Activated CD8-positive, alpha-beta memory T cell treated with anti-CD3 and anti-CD28 coated beads, Interleukin-2, amount 50 U/mL, for 24 hours (primary cell): ENCODE results near the gene MTA1.

Experiments used
- DNase-seq: peaks from one replicate; pipeline ENCODE4 v3.0.0-alpha.2; 2020; ENCODE audit errors: extremely low read depth

MTA1 gene

DNA sequence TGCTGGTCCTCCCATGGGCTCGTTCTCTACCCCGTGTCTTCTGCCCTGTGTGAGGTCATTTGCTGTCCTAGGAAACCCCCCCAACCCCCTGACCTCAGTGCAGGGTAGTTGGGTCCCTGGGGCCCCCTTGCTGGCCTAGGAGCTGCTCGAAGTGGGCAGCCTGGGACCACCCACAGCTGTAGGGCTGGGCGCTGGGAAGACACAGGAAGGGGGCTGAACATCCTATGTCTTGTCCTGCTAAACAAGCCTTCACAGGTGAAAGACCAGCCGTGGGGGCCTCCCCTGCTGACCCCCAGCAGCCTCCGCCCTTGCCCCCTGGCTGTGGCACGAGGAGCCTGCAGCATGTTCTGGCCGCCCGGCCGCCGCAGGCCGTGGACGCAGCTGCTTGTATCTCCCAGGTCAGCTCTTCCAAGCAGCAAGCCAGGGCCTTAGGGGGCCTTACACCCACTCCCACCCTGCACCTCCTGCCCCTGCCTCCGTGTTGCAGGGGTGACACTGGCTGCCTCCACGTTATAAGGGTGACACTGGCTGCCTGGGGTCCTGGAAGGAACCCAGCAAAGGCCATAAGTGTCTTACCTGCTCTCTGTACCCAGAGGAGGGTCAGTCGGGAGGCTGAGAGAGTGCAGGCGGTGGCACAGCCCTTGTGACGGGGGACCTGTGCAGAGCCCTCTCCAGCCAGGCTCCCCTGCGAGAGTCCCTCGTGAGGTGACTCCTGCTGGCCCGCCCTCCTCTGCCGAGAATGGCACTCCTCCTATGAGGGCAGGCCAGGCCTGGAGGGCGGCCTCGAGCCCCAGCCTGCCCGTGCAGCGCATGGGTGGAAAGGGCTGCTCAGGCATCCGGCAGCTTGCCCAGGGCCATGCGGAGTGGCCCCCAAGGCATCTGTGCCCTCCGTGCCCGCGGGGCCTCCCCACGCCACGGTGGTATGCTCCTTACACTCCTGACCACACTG is 32.8 kb upstream of the MTA1 start:
- no peak for DNase-seq

DNA sequence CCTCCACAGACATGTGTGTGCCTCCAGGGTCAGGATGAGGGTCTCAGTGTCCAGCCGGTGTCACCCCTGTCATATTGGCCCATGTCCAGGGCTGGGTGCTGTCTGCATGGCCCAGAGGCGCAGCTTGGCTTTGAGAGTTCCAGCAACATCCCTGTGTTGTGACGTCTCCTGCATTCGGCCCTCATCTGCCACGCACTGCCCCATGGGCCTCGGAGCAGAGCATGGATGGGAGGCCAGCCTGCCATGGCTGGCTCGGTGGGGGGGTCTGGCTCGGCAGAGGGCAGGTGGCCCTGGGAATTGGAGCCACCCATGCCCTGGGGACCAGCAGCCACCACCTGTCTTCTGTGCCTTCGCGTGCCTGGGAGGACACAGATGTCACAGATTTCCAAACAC is 32.1 kb upstream of the MTA1 start:
- DNase-seq: no peak

DNA sequence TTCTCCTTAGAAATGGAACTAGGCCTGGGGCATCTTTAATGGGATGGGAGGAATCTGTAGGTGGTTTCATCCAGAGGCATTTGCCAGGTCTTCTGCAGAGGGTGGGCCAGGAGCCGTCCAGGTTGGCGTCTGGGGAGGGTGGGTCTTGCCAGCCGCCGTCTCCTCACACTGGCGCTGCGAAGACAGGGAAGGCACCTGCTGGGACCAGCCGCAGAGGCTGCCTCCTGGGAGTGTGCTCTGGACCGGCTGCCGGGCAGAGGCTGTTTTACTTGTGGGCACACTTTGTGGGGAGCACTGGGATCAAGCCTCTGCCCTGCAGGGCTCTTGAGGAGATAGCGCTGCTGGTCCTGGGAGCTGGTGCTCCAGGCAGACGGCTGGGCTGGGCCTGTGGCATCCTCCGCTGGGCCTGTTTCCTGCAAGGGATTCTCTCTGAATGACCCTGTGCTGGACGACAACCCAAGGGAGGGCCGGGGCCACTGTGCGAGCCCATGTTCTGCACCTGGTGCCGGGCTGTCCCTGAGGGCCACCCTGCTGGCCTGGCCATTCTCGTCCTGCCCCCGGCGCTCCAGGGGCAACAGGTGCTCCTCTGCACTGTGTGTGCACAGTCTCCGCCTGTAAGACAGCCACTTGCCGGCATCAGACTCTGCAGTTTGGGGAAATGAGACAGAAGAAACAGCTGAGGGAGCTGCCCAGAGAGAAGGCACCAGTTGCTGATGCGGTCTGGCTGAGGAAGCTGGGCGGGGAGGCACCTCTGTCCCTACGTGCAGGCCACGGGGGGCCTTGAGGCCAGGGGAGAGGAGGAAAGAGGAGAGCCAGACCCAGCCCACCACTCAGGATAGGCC is 31.3 kb upstream of the MTA1 start:
- DNase-seq: no peak

DNA sequence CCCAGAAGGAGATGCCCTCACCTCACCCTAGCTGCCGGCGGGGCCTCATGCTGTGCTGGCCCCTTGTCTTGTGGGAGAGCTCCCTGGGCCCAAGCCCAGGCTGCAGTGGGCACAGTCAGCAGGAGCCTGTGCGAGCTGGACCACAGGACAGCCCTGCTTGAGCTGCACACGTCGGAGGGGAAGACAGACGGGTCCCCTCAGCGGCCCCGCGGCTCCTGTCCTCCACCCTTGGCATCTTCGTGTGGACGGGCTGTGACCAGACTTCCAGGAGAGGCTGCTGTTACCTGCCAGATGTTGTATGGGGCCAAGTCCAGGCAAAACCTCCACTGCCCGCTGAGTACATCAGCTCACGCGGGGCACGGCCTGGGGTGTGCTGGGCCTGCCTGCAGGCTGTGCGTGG is 30.7 kb upstream of the MTA1 start:
- no peak for DNase-seq

DNA sequence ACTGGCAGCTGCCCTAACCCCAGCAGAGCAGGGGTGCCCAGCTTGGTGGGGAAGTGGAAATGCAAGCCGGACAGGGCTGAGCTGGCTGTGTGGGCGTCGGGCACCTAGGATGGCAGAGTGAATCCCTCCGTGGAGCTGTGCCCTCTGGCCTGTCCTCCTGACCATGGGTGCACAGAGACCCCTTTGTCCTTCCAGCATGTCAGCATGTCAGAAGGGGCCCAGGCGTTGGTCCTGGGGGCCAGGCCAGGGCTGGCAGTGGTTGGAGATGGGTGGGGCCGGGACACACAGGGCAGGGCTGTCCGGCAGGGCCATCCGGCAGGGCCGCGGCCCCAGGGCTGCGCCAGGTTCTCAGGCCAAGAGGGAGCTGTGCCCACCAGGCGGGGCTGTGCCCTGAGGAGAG is 30.1 kb upstream of the MTA1 start:
- DNase-seq: no peak

DNA sequence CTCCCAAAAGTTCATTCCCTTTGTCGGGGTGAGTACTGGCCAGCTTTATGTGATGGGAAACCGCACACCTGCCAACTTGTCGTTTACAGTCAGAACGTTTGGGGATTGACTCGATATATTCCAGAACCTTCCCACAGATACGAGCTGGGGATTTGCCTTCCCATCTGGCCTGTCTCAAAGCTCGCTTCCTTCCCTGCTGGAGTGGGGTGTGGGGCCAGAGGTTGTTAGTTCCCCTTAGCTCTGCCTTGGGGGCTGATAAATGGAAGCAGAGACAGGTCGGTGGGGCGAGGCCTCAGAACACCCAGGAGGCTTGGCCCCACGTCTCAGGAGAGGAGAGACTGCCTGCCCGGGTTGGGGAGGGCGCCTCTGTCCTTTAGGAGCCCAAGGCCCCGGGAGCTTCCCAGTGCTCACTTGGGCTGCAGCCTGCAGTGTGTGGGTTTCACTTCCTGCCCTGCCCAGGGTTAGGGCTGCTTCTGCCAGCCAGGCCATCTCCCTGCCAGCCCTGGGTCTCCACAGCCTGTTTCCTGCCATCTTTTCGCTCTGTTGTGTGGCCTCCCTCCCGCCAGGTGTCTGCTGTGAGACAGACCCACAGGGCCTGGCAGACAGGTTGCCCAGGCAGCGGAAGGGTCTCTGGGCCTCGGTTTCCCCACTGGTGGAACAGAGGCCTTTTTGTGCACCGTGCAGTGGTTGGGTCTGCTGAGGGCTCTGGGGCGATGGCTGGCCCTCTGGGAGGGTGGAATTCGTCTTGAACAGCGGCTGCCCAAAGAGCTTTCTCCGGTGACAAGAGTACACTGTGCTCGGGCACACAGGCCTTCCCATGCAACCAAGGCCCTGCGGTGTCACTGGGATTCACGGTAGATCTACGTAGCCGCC is 29.4 kb upstream of the MTA1 start:
- DNase-seq: no peak

DNA sequence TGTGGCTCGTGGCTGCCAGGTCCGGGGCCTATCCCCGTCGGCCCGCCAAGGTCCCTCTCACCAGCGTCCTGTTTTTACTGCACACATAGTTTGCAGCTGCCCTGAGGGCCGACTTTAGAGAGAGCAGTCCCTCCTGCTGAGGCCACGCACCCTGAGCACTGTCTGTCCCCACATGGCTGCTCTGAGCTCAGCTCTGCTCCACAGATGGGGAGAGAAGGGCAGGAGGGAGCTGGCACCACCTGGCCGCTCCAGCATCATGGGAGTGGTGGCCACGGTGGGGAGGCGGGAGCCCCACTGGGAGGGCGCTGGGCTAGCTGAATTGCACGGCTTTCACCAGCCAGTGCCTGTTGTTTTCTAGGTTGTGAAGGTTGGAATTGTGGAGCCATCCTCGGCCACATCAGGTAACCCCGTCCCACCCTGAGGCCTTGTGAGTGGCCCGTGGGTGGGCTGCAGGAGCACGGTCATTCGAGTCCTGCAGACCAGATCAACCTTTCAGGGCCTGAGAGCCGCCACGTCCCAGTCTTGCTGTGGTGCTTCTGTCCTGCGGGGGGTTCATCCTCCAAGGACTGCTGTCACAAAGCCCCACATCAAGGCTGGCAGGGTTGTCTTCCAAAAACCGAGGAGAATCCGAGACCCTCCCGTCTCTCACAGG is 28.7 kb upstream of the MTA1 start:
- no peak for DNase-seq

DNA sequence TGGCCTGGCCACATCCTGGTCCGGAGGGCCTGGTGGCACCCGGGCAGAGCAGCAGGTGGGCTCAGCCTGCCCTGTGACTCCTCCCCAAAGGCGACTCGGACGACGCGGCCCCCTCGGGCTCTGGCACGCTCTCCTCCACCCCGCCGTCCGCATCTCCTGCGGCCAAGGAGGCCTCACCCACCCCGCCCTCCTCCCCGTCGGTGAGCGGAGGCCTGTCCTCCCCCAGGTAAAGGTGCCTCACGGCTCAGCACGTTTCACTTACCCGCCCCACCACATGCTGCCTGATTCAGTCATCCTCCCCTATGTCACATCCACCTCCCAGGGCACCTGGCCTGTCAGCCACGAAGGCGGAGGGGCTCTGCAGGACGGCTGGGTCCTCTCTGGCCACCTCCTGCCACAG is 28.1 kb upstream of the MTA1 start:
- no peak for DNase-seq

DNA sequence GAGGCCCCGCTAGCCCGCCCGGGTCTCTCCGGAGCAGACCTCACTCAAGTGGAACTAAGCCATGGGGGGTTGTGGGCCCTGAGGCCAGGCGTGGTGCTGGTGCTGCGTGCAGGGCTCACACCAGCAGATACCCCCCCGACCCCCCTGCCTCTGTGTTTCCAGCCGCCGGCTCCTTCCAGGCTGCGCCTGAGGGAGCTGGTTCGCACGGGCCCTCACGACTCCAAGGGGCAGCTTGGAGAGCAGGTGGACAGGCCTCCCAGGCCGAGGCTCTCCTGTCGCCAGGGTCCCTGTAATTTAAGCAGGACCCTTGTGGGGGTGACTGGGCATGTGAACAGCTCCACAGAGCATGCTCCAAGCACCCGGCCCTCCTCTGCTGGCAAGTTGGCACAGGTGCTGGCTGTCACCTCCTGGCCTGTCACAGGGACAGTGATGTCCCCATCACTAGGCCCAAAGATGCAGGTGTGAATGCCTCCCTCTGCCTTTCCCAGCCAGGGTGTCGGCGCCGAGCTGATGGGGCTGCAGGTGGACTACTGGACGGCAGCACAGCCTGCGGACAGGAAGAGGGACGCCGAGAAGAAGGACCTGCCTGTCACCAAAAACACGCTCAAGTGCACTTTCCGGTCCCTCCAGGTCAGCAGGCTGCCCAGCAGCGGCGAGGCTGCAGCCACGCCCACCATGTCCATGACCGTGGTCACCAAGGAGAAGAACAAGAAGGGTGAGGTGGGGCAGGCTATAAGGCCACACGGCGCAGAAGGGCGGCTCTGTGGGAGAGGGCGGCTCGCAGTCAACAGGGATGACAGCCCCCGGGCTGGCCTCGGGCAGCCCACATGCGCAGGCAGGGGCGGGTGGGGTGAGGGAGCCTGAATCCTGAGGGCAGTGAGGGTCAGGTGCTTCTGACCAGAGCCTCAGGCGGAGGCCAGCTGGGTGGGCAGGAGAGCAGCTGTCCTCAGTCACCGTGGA is 27.2 kb upstream of the MTA1 start:
- no peak for DNase-seq

DNA sequence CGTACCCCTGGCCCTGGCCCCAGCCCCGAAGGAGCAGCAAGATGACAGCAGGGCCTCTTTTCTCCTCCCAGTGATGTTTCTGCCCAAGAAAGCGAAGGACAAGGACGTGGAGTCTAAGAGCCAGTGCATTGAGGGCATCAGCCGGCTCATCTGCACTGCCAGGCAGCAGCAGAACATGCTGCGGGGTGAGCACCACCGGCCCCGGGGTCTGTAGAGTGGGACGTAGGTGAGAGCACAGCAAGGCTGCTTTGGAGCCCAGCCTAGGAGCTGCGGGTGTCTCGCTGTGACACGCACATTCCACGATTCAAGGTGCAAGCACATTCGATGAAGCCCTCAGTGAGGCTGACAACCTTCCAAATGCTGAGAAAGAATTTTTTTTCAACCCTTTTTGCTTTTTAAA is 26.5 kb upstream of the MTA1 start:
- no peak for DNase-seq

DNA sequence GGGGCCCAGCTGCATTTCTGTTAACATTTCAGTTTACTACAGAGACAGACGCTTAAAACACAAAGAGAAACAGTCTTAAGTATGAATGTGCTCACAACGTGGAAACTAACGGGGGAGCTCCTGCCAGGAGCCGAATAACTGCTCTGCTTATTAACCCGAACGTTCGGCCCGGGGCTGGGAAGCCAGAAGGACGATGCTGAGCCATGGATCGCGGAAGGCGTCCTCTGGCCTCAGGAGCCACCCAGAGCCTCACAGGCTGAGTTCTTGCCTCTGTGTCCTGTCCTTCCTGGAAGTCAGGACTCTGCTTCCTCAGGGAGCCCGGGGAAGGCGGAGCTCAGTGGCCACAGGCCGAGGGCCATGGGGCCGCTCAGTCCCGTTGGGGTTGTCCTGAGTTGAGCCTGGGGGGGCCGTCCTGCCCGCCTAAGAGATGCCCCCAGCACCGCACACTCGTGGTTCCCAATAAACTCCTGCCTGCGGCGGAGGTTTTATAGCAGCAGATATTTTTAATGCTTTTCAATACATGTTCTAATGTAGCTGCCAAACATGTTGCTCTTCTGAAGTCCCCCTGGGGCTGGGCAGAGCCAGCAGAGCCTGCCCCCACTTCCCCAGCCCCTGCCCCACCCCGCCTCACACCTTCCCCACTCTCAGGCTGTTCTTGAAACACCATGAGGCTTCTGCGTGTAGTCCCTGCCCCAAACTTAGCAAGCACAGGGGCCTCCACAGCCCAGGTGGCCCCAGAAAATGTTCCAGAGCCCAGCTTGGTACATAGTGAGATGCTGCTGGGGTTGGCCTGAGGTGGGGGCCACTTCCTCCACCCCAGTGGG is 24.7 kb upstream of the MTA1 start:
- no peak for DNase-seq

DNA sequence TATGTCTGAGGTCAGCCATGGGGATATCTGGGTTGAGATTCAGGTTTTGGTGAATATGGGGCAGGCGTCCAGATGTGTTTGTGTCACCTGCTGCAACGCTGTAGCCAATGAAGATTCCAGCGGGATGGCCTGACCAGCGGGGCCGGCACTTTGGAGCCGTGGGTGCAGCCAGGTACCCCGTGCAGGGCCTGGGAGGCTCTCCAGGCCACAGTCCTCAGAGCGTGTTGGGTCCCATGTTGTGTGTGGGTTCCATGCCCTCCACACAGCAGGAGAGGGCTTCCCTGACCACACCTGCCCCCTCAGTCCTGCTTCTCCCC is 24.1 kb upstream of the MTA1 start:
- DNase-seq: no peak

DNA sequence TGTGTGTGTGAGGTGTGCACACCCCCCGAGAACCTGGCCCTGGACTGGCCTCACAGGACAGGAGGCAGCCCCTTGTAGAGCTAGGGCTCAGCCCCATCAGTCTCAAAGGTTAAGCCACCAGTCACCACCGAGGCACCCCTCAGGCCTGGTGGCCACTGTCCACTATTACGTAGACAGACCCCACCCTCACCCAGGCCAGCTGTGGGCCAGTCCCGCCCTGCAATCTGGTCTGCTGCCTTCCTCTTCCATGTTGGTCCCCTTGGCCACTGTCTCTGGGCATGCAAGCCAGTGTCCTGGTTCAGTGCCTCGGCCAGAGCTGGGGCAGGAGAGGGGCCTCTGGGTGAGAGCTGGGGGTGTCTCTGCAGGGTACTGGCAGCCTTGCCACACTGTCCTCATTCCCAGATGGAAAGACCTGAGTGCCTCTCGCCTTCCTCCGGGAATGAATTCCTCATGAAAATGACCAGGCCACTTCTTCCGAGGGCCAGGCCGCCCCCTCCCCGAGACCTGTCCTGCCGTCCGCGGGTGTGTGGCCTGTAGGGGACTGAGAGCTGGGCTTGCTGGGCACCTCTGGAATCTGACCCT is 22.2 kb upstream of the MTA1 start:
- no peak for DNase-seq

DNA sequence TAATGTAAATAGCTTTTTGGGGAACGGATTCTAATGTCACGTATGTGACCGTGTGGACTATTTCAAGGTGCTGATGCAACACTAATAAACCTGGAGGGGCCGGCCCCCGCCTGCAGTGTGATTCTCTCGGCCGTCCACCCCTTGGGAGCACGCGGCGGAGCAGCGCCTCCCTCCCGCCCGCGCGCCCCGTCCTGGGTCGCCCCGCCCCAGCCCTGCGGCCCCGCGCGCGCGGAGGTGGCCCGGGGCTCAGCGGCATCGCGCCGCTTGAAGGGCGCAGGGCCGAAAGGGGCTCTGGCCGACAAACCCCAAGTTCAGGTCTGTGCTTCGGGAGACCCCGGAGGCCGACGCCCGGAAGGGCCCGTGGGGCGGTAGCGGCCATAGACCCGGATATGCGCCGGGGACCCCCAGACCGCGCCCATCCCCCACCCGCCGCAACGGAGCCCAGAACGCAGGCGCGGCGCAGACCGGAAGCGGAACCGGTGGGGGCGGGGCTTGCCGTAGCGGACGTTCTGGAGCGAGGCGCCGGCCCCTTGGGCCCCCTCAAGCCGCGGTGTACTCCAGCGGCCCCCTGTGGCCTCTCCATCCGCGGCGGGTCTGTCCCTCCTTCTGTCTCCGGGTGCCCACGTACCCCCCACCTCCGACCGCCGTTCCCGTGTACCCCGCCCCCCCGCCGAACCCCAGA is 21.4 kb upstream of the MTA1 start, which contains the start of gene TEX22:
Gene TEX22, plus strand, starts transcription at position 495 of the 682 bp plus-strand sequence. CDS start 803 bp downstream, outside the sequence.
- peak; percentile 84 for DNase-seq

DNA sequence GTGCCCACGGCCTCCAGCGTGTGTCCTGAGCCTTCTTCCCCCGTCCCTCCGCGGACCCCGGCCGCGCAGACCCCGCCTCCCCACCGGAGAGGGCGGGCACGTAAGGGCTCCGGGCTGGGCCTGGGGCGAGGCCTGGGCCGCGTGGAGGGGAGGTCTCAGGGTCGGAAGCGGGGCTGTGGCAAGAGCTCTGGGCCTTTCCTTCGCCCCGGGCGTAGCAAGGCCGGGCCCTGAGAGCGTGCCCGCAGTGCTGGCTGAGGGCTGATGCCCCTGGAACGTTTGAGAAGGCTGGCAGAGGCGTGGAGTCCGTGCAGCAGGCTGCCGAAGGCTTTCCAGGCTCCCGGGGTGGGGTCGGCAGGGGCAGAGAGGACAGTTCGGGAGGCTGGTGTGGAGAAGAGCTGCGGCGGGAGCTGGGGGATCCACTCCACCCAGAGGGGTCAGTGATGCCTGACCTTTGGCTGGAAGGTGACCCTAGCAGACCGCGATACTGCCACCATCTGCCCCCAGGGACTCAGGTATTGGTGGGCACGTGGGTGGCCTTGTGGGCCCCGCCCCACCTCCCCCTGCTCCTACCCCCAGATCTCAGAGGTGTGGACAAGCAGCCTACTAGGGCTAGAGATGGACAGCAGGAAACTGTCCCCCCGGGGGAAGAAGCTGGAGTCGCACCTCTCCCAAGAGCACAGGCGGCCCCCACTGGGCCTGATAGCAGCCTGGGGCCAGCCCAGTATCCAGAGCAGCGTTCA is 20.7 kb upstream of the MTA1 start:
- DNase-seq: no peak

DNA sequence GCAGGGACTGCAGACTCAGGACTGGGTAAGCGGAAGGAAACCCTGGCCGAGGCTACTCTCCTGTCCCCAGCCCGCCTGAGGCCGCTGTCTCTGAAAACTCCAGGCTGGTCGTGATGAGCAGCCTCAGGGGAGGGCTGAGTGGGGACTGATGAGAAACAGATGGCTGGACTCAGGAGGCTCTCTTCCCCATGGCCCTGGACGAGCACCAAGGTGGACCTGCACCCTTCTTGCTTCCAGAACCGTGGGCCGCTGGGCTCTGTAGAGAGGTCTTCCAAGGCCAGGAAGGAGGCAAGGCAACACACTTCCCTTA is 20.2 kb upstream of the MTA1 start:
- DNase-seq: no peak

DNA sequence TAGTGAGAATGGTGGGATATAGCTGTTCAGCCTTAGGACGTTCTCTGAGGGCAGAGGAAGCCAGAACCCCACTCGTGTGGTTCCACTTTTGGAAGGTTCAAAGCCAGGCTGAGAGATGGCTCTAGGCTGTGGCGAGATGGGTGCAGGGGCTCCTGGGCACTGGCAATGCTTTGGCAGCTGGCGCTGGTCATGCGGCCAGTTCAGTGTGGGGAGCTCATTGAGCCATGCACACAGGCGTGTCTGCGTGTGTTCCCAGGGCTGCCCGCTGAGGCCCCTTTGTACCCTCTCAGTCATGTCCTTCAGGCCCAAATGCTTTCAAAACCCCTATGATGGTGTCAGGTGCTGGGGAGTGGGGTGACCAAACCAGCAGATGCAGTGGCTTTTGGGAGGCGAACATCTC is 19.6 kb upstream of the MTA1 start:
- no peak for DNase-seq

DNA sequence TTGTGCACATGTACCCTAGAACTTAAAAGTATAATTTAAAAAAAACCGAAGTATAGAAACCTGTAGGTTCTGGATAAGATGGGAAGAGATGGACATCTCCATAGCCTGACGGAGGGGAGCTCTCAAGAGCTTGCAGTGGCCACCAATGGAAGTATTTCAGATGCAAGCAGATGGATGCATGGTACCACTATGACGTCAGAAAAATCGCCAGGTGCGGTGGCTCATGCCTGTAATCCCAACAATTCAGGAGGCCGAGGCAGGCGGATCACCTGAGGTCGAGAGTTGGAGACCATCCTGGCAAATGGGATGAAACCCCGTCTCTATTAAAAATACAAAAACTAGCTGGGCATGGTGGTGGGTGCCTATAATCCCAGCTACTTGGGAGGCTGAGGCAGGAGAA is 17.9 kb upstream of the MTA1 start:
- no peak for DNase-seq
